Ishikawa (cell line): ENCODE results near the gene IBTK.

ENCODE experiments used
- CEBPB ChIP-seq: IDR thresholded peaks from 2 replicates; pipeline ENCODE4 v1.6.1; 2012
- CREB1 ChIP-seq: IDR thresholded peaks from 2 replicates; pipeline ENCODE4 v1.6.1; 2012; ENCODE audit warnings: low read depth
- EGR1 ChIP-seq: IDR thresholded peaks from 2 replicates; pipeline ENCODE4 v1.6.1; 2012
- EP300 ChIP-seq: IDR thresholded peaks from 2 replicates; pipeline ENCODE4 v1.6.1; 2012; ENCODE audit warnings: borderline replicate concordance
- FOXM1 ChIP-seq: IDR thresholded peaks from 2 replicates; pipeline ENCODE4 v1.6.1; 2012; ENCODE audit warnings: low read depth, borderline replicate concordance
- NFIC ChIP-seq: IDR thresholded peaks from 2 replicates; pipeline ENCODE4 v1.6.1; 2012
- RAD21 ChIP-seq: IDR thresholded peaks from 2 replicates; pipeline ENCODE4 v1.6.1; 2012; ENCODE audit warnings: low read depth
- REST ChIP-seq: IDR thresholded peaks from 2 replicates; pipeline ENCODE4 v1.6.1; 2012; ENCODE audit warnings: low read depth, mild to moderate bottlenecking
- TAF1 ChIP-seq: IDR thresholded peaks from 2 replicates; pipeline ENCODE4 v1.6.1; 2012; ENCODE audit warnings: low read depth, mild to moderate bottlenecking
- TCF12 ChIP-seq: IDR thresholded peaks from 2 replicates; pipeline ENCODE4 v1.6.1; 2012; ENCODE audit warnings: low read depth
- TEAD4 ChIP-seq: IDR thresholded peaks from 2 replicates; pipeline ENCODE4 v1.6.1; 2012
- YY1 ChIP-seq: IDR thresholded peaks from 2 replicates; pipeline ENCODE4 v1.6.1; 2012; ENCODE audit warnings: low read depth
- ZBTB7A ChIP-seq: IDR thresholded peaks from 2 replicates; pipeline ENCODE4 v1.6.1; 2012; ENCODE audit warnings: low read depth
- TF ChIP-seq, protein P1 (sequence below): IDR thresholded peaks from 2 replicates; pipeline ENCODE4 v1.6.1; 2012
- TF ChIP-seq, protein P2 (sequence below): IDR thresholded peaks from 2 replicates; pipeline ENCODE4 v1.6.1; 2012

The IBTK gene

GRCh38 chr6:82264824-82265223 lies 17.3 kb upstream of the IBTK start:
- TF ChIP-seq TCF12 (no peak), EP300 (no peak), CREB1 (no peak), ZBTB7A (no peak), NFIC (no peak), YY1 (no peak), REST (no peak), RAD21 (no peak), FOXM1 (no peak), CEBPB (no peak), TEAD4 (no peak), TAF1 (no peak), EGR1 (no peak)
- TF ChIP-seq, protein P1, sequence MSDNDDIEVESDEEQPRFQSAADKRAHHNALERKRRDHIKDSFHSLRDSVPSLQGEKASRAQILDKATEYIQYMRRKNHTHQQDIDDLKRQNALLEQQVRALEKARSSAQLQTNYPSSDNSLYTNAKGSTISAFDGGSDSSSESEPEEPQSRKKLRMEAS = no peak
- TF ChIP-seq, protein P2, sequence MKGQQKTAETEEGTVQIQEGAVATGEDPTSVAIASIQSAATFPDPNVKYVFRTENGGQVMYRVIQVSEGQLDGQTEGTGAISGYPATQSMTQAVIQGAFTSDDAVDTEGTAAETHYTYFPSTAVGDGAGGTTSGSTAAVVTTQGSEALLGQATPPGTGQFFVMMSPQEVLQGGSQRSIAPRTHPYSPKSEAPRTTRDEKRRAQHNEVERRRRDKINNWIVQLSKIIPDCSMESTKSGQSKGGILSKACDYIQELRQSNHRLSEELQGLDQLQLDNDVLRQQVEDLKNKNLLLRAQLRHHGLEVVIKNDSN = no peak

- TF ChIP-seq EP300 = no peak
- no peak for TF ChIP-seq CEBPB
- TF ChIP-seq REST = no peak
- TF ChIP-seq EGR1 = no peak
- TF ChIP-seq YY1 = no peak
- TF ChIP-seq FOXM1 = no peak
- TF ChIP-seq CREB1 = no peak
- no peak for TF ChIP-seq TAF1
- TF ChIP-seq RAD21 = no peak
- TF ChIP-seq, protein P1 = no peak
- no peak for TF ChIP-seq ZBTB7A
- TF ChIP-seq, protein P2 = no peak
- TF ChIP-seq TEAD4 = no peak
- no peak for TF ChIP-seq TCF12
- no peak for TF ChIP-seq NFIC
Measured at GRCh38 chr6:82264321-82264720, 16.8 kb upstream of the IBTK start.

DNA sequence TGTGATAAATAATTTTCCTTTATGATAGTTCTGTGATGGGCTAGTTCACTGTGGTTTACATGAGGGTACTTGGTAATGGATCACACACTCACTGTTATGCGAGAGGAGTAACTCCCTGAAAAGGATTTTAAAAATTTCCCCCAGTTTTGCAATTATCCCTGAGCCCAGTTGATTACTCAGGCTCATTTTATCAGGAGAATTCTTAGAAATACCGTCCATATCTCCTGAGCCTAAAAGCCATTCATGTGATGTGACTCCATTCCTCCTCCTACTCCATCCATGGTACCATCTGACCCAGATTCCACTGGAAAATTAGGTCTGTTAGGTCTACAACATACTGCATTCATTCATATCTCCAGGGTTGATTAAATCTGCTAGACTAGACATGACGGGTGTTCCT lies 16.4 kb upstream of the IBTK start:
- TF ChIP-seq TCF12 = no peak
- TF ChIP-seq YY1 = no peak
- no peak for TF ChIP-seq CEBPB
- TF ChIP-seq, protein P1 = no peak
- TF ChIP-seq, protein P2 = no peak
- TF ChIP-seq TEAD4 = no peak
- TF ChIP-seq ZBTB7A = no peak
- TF ChIP-seq CREB1 = no peak
- TF ChIP-seq TAF1 = no peak

DNA sequence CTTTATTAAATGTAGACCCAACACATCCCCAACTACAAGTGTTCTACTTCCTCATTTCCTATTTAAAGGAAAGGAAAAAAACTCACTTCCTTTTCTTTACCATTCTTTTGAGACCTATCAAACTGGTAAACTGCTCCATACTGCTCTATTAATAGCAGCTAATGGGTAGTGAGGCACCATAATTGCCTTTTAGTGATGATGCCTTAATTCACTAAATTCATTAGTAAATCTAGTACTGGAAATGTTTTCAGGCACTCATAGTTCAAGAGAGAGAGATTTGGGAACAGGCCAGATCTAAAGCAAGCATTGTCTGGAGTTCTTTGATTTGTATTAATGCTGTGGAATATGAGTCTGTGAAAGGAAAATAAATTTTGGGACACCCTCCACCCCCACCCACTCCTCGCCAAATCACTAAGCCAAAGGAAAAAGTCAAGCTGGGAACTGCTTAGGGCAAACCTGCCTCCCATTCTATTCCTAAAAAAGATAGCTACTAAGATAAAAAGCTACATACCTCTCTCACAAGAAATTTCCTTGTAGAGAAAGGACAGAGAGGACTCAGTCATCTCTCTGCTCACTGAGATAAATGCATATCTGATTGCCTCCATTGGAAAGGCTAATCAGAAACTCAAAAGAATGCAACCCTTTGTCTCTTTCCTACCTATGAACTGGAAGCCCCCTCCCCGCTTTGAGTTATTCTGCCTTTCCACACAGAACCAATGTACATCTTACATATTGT lies 13.6 kb upstream of the IBTK start:
- TF ChIP-seq REST = no peak
- TF ChIP-seq CREB1 = no peak
- TF ChIP-seq NFIC = no peak
- TF ChIP-seq TCF12 = no peak
- no peak for TF ChIP-seq TAF1
- TF ChIP-seq EP300 = no peak
- TF ChIP-seq YY1 = no peak
- TF ChIP-seq TEAD4 = no peak
- TF ChIP-seq RAD21 = no peak
- TF ChIP-seq, protein P2 = no peak
- no peak for TF ChIP-seq FOXM1
- no peak for TF ChIP-seq CEBPB
- TF ChIP-seq EGR1 = no peak
- TF ChIP-seq ZBTB7A = no peak
- TF ChIP-seq, protein P1 = no peak
